SK-N-SH treated with all-trans-retinoic acid at 6 μM for 48 hours (cell line): ENCODE results near the gene KRT38.

ENCODE experiments used
- TF ChIP-seq, protein P1 (sequence below): fragments of 250-450 bp; sonication (Bioruptor Pico); IDR thresholded peaks from 2 replicates; pipeline ENCODE4 v1.8.0; 2020; ENCODE audit warnings: mild to moderate bottlenecking, moderate library complexity, borderline replicate concordance
- TF ChIP-seq, protein P2 (sequence below): fragments of 250-450 bp; sonication (Bioruptor Pico); IDR thresholded peaks from 2 replicates; pipeline ENCODE4 v1.5.1; 2020; ENCODE audit warnings: low read depth, mild to moderate bottlenecking, moderate library complexity

DNA sequence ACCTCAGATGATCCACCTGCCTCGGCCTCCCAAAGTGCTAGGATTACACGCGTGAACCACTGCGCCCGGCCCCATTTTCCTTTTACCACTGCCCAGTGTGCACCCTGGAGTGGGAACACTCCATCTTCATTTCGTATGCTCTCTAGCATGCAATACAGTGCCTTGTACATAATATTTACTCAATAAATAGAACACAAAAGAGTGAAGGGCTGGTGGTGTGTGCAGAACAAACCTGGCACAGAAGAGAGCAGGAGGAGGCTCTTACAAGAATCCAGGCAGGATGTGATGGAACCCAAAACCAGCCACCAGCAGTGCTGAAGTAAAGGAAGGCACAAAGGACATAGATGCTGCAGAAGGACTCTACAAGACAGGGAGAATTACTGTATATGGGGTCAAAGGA lies 23.7 kb downstream of the KRT38 start:
- TF ChIP-seq, protein P1, sequence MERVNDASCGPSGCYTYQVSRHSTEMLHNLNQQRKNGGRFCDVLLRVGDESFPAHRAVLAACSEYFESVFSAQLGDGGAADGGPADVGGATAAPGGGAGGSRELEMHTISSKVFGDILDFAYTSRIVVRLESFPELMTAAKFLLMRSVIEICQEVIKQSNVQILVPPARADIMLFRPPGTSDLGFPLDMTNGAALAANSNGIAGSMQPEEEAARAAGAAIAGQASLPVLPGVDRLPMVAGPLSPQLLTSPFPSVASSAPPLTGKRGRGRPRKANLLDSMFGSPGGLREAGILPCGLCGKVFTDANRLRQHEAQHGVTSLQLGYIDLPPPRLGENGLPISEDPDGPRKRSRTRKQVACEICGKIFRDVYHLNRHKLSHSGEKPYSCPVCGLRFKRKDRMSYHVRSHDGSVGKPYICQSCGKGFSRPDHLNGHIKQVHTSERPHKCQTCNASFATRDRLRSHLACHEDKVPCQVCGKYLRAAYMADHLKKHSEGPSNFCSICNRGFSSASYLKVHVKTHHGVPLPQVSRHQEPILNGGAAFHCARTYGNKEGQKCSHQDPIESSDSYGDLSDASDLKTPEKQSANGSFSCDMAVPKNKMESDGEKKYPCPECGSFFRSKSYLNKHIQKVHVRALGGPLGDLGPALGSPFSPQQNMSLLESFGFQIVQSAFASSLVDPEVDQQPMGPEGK (CRISPR knock-in tag), result no peak
- TF ChIP-seq, protein P2, sequence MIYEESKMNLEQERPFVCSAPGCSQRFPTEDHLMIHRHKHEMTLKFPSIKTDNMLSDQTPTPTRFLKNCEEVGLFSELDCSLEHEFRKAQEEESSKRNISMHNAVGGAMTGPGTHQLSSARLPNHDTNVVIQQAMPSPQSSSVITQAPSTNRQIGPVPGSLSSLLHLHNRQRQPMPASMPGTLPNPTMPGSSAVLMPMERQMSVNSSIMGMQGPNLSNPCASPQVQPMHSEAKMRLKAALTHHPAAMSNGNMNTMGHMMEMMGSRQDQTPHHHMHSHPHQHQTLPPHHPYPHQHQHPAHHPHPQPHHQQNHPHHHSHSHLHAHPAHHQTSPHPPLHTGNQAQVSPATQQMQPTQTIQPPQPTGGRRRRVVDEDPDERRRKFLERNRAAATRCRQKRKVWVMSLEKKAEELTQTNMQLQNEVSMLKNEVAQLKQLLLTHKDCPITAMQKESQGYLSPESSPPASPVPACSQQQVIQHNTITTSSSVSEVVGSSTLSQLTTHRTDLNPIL (CRISPR knock-in tag), result no peak
